ENCODE results near the gene TOX2. TPM values are rescaled to one million over a fixed set of nuclear protein-coding genes. Genes with fewer than 3 reads are reported as not detected.

Gene TOX2
- total RNA-seq, 1 donor from 2014 or later, result 5.0 TPM

DNA sequence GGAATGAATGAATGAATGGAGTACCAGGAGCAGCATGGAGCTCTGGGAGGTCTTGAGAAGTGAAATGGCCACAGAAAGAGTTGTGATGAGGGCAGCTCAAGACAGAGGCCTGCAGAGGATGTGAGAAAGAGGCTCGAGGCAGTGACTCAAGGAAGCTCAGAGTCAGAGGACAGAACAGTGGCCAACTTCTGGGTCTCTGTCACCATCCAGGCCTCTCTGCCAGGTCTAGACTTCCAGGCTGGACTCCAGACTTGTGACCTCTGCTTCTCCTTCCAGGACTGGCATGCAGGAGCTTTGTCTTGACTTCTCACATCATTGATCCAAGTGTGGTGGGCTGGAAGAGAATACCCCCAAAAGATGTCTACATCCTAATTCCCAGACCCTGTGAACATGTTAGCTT lies 119.8 kb downstream of the TOX2 start:
- DNase-seq (ENCODE audit: low spot score), result no peak
- H3K4me3 Mint-ChIP-seq (ENCODE audit: unreplicated experiment), result no peak overlapping the region
- peaks cover 18% of the 10 kb centered on the region for H3K27me3 Mint-ChIP-seq (ENCODE audit: unreplicated experiment)
- TF ChIP-seq, protein P1, sequence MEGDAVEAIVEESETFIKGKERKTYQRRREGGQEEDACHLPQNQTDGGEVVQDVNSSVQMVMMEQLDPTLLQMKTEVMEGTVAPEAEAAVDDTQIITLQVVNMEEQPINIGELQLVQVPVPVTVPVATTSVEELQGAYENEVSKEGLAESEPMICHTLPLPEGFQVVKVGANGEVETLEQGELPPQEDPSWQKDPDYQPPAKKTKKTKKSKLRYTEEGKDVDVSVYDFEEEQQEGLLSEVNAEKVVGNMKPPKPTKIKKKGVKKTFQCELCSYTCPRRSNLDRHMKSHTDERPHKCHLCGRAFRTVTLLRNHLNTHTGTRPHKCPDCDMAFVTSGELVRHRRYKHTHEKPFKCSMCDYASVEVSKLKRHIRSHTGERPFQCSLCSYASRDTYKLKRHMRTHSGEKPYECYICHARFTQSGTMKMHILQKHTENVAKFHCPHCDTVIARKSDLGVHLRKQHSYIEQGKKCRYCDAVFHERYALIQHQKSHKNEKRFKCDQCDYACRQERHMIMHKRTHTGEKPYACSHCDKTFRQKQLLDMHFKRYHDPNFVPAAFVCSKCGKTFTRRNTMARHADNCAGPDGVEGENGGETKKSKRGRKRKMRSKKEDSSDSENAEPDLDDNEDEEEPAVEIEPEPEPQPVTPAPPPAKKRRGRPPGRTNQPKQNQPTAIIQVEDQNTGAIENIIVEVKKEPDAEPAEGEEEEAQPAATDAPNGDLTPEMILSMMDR (IDR thresholded peaks at IDR 0.05; ENCODE audit: unreplicated experiment), result no peak
- H3K4me1 Mint-ChIP-seq (ENCODE audit: unreplicated experiment), result no peaks in the 10 kb centered on the region
- no peaks in the 10 kb centered on the region for H3K36me3 Mint-ChIP-seq (ENCODE audit: low read depth, unreplicated experiment)
- no peaks in the 10 kb centered on the region for H3K9me3 Mint-ChIP-seq (ENCODE audit: unreplicated experiment)
- H3K27ac Mint-ChIP-seq (ENCODE audit: unreplicated experiment), result no peak overlapping the region

DNA sequence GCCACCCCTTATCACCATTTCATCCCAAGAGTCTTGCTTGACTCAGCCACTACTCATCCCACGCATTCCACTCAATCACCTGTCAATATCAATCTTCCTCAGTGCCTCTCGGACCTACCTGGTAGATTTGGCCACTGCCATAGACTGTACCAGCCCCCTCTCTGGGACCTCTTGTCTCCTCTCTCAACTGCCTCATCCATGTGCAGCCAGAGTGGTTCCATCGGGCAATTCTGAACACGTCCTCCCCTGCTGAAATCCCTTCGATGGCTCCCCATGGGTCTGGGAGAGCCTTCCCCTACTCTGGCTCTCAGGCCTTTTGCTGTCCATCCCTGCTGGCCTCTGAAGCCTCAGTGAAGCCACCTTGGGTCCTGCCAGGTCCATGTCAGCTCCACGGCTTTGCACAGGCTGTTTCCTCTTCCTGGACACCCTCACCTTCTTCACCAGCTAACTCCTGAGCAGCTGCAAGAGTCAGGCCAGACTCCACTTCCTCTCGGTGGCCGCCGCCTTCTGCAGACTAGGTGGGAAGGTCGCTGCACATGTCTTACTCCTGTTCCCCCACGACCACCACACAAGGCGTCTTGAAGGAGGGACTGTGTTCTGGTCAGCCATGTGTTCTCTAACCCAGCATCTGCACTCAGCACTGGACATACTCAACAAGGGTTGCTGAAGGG lies 120.4 kb downstream of the TOX2 start:
- Mint-ChIP-seq H3K36me3 (ENCODE audit: low read depth, unreplicated experiment) (no peaks in the 10 kb centered on the region), H3K27ac (ENCODE audit: unreplicated experiment) (no peak overlapping the region), H3K4me3 (ENCODE audit: unreplicated experiment) (no peak overlapping the region), H3K9me3 (ENCODE audit: unreplicated experiment) (no peaks in the 10 kb centered on the region), H3K27me3 (ENCODE audit: unreplicated experiment) (peaks cover 18% of the 10 kb centered on the region), H3K4me1 (ENCODE audit: unreplicated experiment) (no peaks in the 10 kb centered on the region)
- TF ChIP-seq, protein P1 (IDR thresholded peaks at IDR 0.05; ENCODE audit: unreplicated experiment), result no peak
- DNase-seq (ENCODE audit: low spot score), result no peak

DNA sequence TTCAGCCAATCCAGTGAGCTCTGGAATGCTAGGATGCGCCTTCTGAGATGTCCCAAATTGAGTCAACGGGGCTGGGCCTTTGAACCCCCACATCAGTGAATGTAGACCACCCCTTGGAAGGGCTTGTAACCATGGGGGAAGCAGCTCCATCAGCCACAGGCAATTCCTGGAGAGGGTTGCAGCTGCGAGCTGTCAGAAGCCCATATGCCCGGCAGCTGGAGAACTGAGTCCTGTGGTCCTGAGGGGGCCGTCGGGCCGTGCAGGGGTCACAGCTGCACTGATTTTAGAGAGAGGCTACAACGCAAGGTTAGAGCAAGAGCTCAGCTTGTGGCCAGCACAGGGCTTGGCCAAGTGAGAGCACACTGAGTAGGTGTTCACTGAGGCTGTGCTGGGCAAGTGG lies 121.3 kb downstream of the TOX2 start:
- TF ChIP-seq, protein P1 (IDR thresholded peaks at IDR 0.05; ENCODE audit: unreplicated experiment), result no peak
- H3K4me3 Mint-ChIP-seq (ENCODE audit: unreplicated experiment), result no peak overlapping the region
- no peaks in the 10 kb centered on the region for H3K9me3 Mint-ChIP-seq (ENCODE audit: unreplicated experiment)
- H3K4me1 Mint-ChIP-seq (ENCODE audit: unreplicated experiment), result no peaks in the 10 kb centered on the region
- no peaks in the 10 kb centered on the region for H3K36me3 Mint-ChIP-seq (ENCODE audit: low read depth, unreplicated experiment)
- no peak for DNase-seq (ENCODE audit: low spot score)
- no peak overlapping the region for H3K27ac Mint-ChIP-seq (ENCODE audit: unreplicated experiment)
- peaks cover 14% of the 10 kb centered on the region for H3K27me3 Mint-ChIP-seq (ENCODE audit: unreplicated experiment)

DNA sequence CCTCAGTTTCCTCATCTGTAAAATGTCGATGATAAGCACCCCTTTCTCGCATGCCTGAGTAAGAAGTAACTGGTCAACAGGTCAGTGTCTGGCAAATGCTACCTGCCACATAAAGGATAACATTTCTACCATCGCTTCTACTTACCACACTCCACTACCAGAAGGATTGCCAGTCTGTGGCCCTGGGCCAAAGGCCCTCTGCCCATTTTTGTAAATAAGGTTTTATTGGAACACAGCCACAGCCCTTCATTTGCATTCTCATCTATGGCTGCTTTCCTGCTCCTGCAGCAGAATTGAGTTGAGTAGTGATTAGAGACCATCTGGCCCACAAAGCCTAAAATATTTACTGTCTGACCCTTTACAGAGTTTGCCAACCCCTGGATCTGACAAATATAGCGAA lies 121.8 kb downstream of the TOX2 start:
- no peaks in the 10 kb centered on the region for H3K9me3 Mint-ChIP-seq (ENCODE audit: unreplicated experiment)
- no peaks in the 10 kb centered on the region for H3K4me1 Mint-ChIP-seq (ENCODE audit: unreplicated experiment)
- peaks cover 14% of the 10 kb centered on the region for H3K27me3 Mint-ChIP-seq (ENCODE audit: unreplicated experiment)
- TF ChIP-seq, protein P1 (IDR thresholded peaks at IDR 0.05; ENCODE audit: unreplicated experiment), result no peak
- no peak overlapping the region for H3K4me3 Mint-ChIP-seq (ENCODE audit: unreplicated experiment)
- no peak overlapping the region for H3K27ac Mint-ChIP-seq (ENCODE audit: unreplicated experiment)
- no peaks in the 10 kb centered on the region for H3K36me3 Mint-ChIP-seq (ENCODE audit: low read depth, unreplicated experiment)
- no peak for DNase-seq (ENCODE audit: low spot score)

DNA sequence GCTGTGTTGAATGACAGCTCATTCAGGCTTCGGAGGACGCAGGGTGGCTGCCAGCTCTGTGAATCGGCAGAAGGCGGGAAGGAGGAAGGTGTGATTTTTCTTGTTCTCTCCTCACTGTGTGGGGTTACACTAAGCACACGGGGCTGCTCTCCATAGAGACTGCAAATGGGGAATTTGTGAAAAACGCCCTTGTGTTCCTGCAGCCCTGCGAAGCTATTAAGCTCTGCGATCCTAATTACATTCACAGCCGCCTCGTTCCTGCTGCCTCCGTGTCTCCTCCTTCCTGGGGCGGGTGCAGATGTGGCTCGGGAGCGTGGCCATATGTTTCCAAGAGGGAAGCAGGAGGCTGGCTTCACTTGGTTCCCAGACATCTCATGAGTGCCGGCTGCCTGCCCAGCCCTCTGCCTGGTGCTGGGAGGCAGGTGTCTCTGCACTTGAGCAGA lies 124.0 kb downstream of the TOX2 start:
- Mint-ChIP-seq H3K9me3 (ENCODE audit: unreplicated experiment) (no peaks in the 10 kb centered on the region), H3K4me3 (ENCODE audit: unreplicated experiment) (no peak overlapping the region), H3K27me3 (ENCODE audit: unreplicated experiment) (peaks cover 7% of the 10 kb centered on the region), H3K27ac (ENCODE audit: unreplicated experiment) (no peak overlapping the region), H3K4me1 (ENCODE audit: unreplicated experiment) (no peaks in the 10 kb centered on the region), H3K36me3 (ENCODE audit: low read depth, unreplicated experiment) (no peaks in the 10 kb centered on the region)
- no peak for DNase-seq (ENCODE audit: low spot score)
- TF ChIP-seq, protein P1 (IDR thresholded peaks at IDR 0.05; ENCODE audit: unreplicated experiment), result no peak

Measured in endothelial cell (in vitro differentiated cells).